ENCODE data around the gene SUN1.

- TF ChIP-seq, protein P1, sequence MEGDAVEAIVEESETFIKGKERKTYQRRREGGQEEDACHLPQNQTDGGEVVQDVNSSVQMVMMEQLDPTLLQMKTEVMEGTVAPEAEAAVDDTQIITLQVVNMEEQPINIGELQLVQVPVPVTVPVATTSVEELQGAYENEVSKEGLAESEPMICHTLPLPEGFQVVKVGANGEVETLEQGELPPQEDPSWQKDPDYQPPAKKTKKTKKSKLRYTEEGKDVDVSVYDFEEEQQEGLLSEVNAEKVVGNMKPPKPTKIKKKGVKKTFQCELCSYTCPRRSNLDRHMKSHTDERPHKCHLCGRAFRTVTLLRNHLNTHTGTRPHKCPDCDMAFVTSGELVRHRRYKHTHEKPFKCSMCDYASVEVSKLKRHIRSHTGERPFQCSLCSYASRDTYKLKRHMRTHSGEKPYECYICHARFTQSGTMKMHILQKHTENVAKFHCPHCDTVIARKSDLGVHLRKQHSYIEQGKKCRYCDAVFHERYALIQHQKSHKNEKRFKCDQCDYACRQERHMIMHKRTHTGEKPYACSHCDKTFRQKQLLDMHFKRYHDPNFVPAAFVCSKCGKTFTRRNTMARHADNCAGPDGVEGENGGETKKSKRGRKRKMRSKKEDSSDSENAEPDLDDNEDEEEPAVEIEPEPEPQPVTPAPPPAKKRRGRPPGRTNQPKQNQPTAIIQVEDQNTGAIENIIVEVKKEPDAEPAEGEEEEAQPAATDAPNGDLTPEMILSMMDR (IDR thresholded peaks at IDR 0.05; ENCODE audit: low read depth, low read length, missing input control): no peak
- TF ChIP-seq REST (IDR thresholded peaks at IDR 0.05): no peak
These were observed 63.3 kb downstream of the SUN1 start for GRCh38 chr7:895451-896052.
